ENCODE measurements around the gene FGF22. TPM values are rescaled to one million over a fixed set of nuclear protein-coding genes. Genes with fewer than 3 reads are reported as not detected.

Gene FGF22
- total RNA-seq, 1 experiment from 2014 or later, result not detected

GRCh38 chr19:638906-639252 lies 800 bp upstream of the FGF22 start:
- in situ Hi-C loops (cut with HindIII; ENCODE audit: low sequenced_read_pairs), result no loop called here
- no peak for DNase-seq (ENCODE audit: low spot score)

DNA sequence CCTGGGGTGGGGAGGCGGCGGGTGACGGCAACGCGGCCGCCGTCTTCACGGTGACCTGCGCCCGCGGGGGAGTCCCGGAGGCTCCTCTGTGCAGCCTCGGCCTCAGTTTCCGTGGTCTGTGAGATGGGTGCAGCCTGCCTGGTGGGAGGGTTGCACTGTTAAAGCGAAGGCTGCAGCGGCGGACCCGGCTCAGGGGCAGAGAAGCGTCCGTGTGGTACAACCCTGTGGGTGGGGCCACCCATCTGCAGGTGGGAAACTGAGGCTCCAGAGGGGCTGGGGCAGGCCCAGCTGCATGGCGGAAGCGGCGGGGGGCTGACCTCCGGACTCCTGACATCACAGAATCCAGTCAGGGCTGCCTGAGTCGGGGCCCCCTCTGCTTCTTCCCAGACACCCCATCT lies 481 bp downstream of the FGF22 start:
- DNase-seq (ENCODE audit: low spot score), result no peak
- in situ Hi-C loops (cut with HindIII; ENCODE audit: low sequenced_read_pairs), result no loop called here

DNA sequence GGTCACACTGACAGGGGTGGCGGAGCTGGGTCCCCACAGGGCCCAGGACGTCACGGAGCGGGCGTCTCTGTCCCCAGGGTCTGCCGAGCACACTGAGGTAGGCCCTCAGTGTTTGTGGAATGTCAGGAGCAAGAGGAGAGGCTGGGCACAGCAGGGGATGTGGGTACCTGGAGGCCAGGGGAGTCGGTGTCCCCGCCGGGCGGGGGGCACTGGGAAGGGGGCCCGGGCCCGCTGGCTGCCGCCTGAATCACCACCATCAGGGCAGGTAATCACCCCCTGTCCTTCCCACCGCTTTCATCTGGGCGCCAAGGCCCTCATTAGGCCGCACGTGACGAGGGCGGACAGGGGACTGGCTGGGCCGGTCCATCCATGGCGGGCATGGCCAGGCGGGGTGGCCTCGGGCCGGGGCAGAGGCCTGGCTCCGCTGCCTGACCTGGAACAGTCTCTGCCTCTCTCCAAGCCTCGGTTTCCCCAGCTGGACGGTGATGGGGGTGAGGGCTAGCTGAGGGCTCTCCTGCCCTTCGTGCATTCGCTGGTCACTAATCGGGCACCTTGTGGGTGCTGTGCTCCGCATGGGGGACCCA lies 1.0 kb downstream of the FGF22 start:
- no peak for DNase-seq (ENCODE audit: low spot score)
- in situ Hi-C loops (cut with HindIII; ENCODE audit: low sequenced_read_pairs), result no loop called here

- no peak for DNase-seq (ENCODE audit: low spot score)
- in situ Hi-C loops (cut with HindIII; ENCODE audit: low sequenced_read_pairs), result no loop called here
Observed at GRCh38 chr19:641702-642101, 2.0 kb downstream of the FGF22 start.

DNA sequence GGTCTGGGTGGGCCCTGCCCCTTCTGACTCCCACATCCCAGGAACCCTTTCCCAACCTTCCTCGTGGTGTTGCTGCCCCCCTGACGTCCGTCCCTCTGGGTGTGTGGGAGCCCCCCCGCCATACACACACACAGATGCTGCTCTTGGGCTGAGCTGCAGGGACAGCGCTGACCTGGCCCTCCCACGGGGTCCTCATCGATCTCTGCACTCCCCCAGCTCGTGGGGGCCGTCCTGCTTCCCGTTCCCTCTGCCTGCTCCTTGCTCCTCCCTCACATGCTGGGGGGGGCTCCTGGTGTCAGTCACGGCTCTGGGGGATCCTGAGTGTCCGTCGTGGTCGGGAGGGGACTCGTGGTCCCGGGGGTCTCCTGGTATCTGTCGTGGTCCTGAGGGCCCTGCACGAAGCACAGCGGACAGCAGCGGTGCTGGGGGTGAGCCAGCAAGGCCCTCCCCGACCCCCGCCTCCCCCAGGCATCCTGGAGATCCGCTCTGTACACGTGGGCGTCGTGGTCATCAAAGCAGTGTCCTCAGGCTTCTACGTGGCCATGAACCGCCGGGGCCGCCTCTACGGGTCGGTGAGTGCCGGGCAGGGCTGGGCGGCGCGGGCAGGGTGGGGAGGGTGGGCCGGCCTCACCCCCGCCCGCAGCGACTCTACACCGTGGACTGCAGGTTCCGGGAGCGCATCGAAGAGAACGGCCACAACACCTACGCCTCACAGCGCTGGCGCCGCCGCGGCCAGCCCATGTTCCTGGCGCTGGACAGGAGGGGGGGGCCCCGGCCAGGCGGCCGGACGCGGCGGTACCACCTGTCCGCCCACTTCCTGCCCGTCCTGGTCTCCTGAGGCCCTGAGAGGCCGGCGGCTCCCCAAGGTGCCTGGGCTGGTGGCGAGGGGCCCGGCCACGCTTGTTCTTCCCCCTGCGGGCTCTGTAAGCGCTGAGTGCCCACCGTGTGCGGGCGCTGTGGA lies 3.4 kb downstream of the FGF22 start:
- no peak for DNase-seq (ENCODE audit: low spot score)
- in situ Hi-C loops (cut with HindIII; ENCODE audit: low sequenced_read_pairs), result no loop called here

- in situ Hi-C loops (cut with HindIII; ENCODE audit: low sequenced_read_pairs), result no loop called here
- DNase-seq (ENCODE audit: low spot score), result no peak
Observed at GRCh38 chr19:643736-644135, 4.1 kb downstream of the FGF22 start.

DNA sequence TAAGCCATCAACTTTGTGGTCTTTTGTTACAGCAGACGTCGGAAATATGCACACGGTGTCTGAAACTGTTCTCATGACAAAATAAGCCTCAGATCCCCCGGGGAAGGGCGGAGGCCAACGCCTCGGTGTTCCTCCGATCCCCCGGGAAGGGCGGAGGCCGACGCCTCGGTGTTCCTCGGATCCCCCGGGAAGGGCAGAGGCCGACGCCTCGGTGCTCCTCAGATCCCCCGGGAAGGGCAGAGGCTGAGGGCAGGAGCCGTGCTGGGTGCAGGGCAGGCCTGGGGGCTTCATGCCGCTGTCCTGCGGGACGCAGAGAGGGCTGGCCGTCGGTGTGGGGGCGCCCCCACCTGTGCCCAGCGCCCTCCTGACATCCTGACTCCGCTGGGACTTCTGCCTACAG lies 4.7 kb downstream of the FGF22 start:
- in situ Hi-C loops (cut with HindIII; ENCODE audit: low sequenced_read_pairs), result no loop called here
- DNase-seq (ENCODE audit: low spot score), result no peak

DNA sequence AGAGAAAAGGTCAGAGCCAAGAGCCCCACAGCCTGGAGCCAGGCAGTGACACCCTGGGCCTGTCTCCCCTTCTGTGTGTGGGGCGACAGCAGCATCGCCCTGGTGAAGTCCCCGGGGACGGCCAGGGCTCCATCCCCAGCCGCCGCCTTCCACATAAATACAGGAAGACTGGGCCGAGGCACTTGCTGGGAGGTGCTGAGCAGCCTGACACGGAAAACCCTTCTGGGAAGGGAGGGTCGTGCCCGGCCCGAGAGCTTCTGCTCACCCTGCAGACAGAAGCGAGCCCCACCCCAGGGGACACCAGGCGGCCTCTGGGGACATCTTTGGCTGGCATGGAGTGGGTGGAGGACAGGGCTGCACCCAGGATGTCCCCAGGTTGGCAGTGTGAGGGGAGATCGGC lies 5.1 kb downstream of the FGF22 start:
- in situ Hi-C loops (cut with HindIII; ENCODE audit: low sequenced_read_pairs), result no loop called here
- DNase-seq (ENCODE audit: low spot score), result no peak

GRCh38 chr19:645912-646778 lies 6.5 kb downstream of the FGF22 start:
- no peak for DNase-seq (ENCODE audit: low spot score)
- in situ Hi-C loops (cut with HindIII; ENCODE audit: low sequenced_read_pairs), result no loop called here

- in situ Hi-C loops (cut with HindIII; ENCODE audit: low sequenced_read_pairs), result no loop called here
Observed at GRCh38 chr19:646779-647565, 7.3 kb downstream of the FGF22 start.

DNA sequence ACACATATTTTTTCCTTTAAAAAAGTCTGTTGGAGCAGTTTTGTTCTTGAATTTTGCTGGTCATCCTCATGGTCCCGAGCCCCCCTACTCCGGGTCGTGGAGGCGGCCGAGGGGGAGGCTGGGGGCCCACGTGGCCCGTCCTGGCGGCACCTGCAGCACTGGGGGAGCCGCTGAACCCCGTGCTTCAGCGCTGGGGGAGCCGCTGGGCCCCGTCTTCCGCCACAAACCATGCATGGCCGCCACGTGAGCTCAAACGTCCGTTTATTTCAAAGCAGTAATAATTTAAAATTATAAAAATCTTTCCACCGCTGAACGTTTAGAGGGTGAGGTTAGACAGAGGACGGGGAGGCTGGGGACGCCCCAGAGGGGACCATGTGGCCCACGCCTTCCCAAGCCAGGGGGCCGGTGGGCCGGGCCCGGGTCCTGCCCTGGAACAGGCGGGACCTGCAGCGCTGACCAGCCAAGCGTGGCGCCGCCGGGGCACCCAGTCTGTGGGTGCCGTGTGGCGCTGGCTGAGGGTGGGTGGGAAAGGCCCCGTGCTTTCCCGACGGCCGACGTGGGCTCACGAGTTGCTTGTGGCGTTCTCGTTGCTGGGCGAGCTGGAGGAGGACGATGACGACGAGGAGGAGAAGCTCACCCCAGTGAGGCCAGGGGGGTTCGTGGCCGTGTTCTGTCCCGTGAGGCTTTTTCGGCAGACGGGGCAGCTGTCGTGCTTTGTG lies 8.0 kb downstream of the FGF22 start:
- in situ Hi-C loops (cut with HindIII; ENCODE audit: low sequenced_read_pairs), result no loop called here

More at GRCh38 chr19:646779-647565, 7.3 kb downstream of the FGF22 start:
- no peak for DNase-seq (ENCODE audit: low spot score)

GRCh38 chr19:648305-648704 lies 8.6 kb downstream of the FGF22 start:
- DNase-seq (ENCODE audit: low spot score), result no peak
- in situ Hi-C loops (cut with HindIII; ENCODE audit: low sequenced_read_pairs), result no loop called here

More for the DNA sequence above, 8.0 kb downstream of the FGF22 start:
- DNase-seq (ENCODE audit: low spot score), result no peak

- in situ Hi-C loops (cut with HindIII; ENCODE audit: low sequenced_read_pairs), result no loop called here
- DNase-seq (ENCODE audit: low spot score), result no peak
Observed at GRCh38 chr19:648904-649801, 9.5 kb downstream of the FGF22 start.

DNA sequence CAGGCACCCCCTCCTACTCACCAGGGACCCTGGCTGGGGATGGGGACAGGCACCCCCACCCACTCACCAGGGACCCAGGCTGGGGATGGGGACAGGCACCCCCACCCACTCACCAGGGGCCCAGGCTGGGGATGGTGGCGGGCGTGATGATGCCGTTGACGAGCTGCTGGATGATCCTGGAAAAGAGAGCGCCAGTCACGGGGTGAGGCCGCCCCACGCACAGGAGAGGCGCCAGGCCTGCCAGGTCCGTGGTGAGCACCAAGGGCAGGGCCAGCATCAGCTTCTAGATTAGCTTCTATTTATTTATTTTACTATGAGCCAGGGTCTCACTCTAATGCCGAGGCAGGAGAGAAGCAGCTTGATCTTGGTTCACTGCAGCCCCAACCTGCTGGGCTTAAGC lies 10.4 kb downstream of the FGF22 start:
- in situ Hi-C loops (cut with HindIII; ENCODE audit: low sequenced_read_pairs), result no loop called here

DNA sequence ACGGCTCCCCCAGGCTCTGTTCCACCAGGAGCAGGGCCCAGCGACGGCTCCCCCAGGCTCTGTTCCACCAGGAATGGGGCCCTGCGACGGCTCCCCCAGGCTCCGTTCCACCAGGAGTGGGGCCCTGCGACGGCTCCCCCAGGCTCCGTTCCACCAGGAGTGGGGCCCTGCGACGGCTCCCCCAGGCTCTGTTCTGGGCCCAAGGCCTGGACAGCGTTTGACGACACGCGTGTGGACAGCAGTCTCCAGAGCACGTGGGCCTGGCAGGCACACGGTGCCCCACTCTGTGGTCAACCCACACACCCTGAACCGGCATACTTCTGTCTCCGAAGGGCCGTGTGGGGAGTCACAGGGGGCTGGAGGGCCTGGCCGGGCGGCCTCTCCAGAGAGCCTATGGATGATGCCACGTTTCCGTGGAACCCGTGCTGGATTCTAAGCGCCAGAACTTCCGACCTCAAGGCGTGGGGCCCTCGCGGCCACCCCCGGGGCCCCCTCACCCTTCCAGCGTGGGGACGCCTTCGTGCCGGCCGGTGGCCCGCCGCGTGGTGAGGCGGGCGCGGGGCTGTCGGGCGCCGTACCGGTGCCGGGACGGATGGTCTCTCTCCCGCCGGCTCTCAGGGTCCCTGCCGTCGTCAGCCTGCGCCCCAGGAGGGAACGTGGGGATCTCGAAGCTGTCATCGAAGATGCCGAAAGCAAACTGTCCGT lies 11.6 kb downstream of the FGF22 start:
- DNase-seq (ENCODE audit: low spot score), result no peak
- in situ Hi-C loops (cut with HindIII; ENCODE audit: low sequenced_read_pairs), result no loop called here

More for the DNA sequence above, 10.4 kb downstream of the FGF22 start:
- no peak for DNase-seq (ENCODE audit: low spot score)

DNA sequence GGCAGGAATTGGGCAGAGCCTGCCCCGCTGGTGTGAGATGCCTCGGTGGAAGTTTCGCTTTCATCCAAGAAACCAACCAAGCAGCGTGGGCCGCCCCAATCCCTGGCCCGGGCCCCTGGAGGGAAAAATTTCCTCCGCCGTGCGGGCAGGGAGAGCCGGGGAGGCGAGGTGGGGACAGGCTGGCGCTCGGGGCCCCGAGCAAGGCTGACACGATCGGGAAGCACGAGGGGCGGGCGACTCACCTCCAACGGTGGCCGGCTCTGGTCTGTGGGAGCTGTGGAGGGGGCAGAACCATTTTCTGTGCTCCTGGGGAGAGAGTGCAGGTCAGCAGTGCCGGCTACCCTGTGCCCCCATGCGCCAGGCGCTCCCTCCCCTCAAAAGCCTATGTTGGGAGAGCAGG lies 12.3 kb downstream of the FGF22 start:
- DNase-seq (ENCODE audit: low spot score), result no peak
- in situ Hi-C loops (cut with HindIII; ENCODE audit: low sequenced_read_pairs), result no loop called here
